ENCODE measurements around the gene GPR137B. TPM values are rescaled to one million over a fixed set of nuclear protein-coding genes. Genes with fewer than 3 reads are reported as not detected.

GPR137B gene
- total and polyA plus RNA-seq, 2 of the 8 experiments (the other 6 are each of a cell fraction or from before 2014, with no cell fraction given) = 6.9 to 7.7 TPM

GRCh38 chr1:236150311-236150955, 8.1 kb downstream of the GPR137B start:
- Histone ChIP-seq H3K4me2 (ENCODE audit: insufficient read depth in 1 of 2, low read depth in 2 of 2, low read length in 2 of 2) (no peak overlapping the region), H4K8ac (ENCODE audit: extremely low read depth, insufficient read depth, low read length) (no peak overlapping the region; the same call in 1 of the 2 replicates), H3K14ac (ENCODE audit: insufficient read length) (no peak overlapping the region), H4K91ac (replicated peaks; ENCODE audit: insufficient read length, low read length) (no peak overlapping the region), H3K18ac (ENCODE audit: extremely low read depth, low read length) (no peak overlapping the region), H3K23me2 (ENCODE audit: low read depth, low read length) (peaks cover 5% of the 10 kb centered on the region; the same call in 1 of the 2 replicates), H3K9ac (replicated peaks in 1 of 4; ENCODE audit: extremely low read depth in 1 of 4, low read depth in 3 of 4, low read length in 3 of 4) (peak overlapping the region in 1 of 4 experiments; percentile 19; a peak in 1 of 7 replicates), H3K4me3 (ENCODE audit: extremely low read depth in 1 of 4, insufficient read depth in 2 of 4, low read depth in 3 of 4, low read length in 4 of 4) (no peak overlapping the region), H2AK5ac (ENCODE audit: low read depth, low read length) (peak overlapping the region; percentile 93), H2BK15ac (ENCODE audit: low read length) (no peak overlapping the region), H3K9me3 (ENCODE audit: insufficient read depth in 2 of 2, low read depth in 1 of 2, low read length in 1 of 2) (no peaks in the 10 kb centered on the region), H2BK12ac (ENCODE audit: low read depth, low read length) (peak overlapping the region; percentile 87; the same call in 1 of the 2 replicates), H3K56ac (replicated peaks; ENCODE audit: insufficient read length, low read depth, low read length) (no peak overlapping the region), H2BK20ac (ENCODE audit: low read length) (no peak overlapping the region), H3K27ac (ENCODE audit: low read depth, low read length) (no peak overlapping the region; the same call in 1 of the 2 replicates), H4K20me1 (replicated peaks in 1 of 2; ENCODE audit: control insufficient read depth in 1 of 2, insufficient read depth in 2 of 2, low read length in 2 of 2) (peaks cover 4 to 11% of the 10 kb centered on the region in 2 experiments), H3K36me3 (ENCODE audit: control insufficient read depth in 2 of 4, insufficient read depth in 4 of 4, low read length in 3 of 4) (no peaks in the 10 kb centered on the region; a peak in 1 of 8 replicates), H3K4me1 (replicated peaks in 1 of 4; ENCODE audit: control insufficient read depth in 3 of 4, insufficient read depth in 4 of 4, low read length in 3 of 4) (peaks cover 0 to 6% (median 2%) of the 10 kb centered on the region in 4 experiments; a peak in 4 of 7 replicates), H3K79me2 (ENCODE audit: control insufficient read depth in 1 of 2, insufficient read depth in 2 of 2, low read length in 2 of 2) (peaks cover 0 to 13% of the 10 kb centered on the region in 2 experiments; a peak in 2 of 4 replicates), H2AFZ (ENCODE audit: low read length) (no peak overlapping the region), H4K5ac (ENCODE audit: insufficient read length, low read depth, low read length) (no peak overlapping the region), H2BK120ac (replicated peaks; ENCODE audit: low read depth, low read length) (no peak overlapping the region), H3K27me3 (replicated peaks in 1 of 4; ENCODE audit: control insufficient read depth in 3 of 4, extremely low read depth in 1 of 4, insufficient read depth in 3 of 4, low read length in 3 of 4) (no peaks in the 10 kb centered on the region), H3K23ac (ENCODE audit: insufficient read length) (no peak overlapping the region), H3K79me1 (ENCODE audit: low read depth, low read length) (peaks cover 6% of the 10 kb centered on the region), H2BK5ac (ENCODE audit: low read depth, low read length) (peak overlapping the region; percentile 88), H3K4ac (replicated peaks; ENCODE audit: insufficient read length, low read depth, low read length) (no peak overlapping the region)
- DNase-seq (ENCODE audit: low read depth in 1 of 2, low spot score in 2 of 2) (no peak), FAIRE-seq (no peak)
- CTCF ChIA-PET (ENCODE audit: partially characterized antibody) = interaction anchor here (0.6 to 2.7 kb wide), 7 partner anchors 9 to 333 kb away, joined by 3 to 9 read pairs (median 3); no protein-coding TSS in a partner anchor
- POLR2A ChIA-PET (ENCODE audit: partially characterized antibody) = interaction anchor here (1.2 kb wide), 1 partner anchor 10 kb away, joined by 4 read pairs; no protein-coding TSS in a partner anchor
- TF ChIP-seq CTCF (IDR thresholded peaks at IDR 0.05; ENCODE audit: control extremely low read depth in 1 of 3, insufficient read depth in 1 of 3, low read depth in 1 of 3, low read length in 3 of 3) (peak in 1 of 3 experiments; percentile 4; a peak in 1 of 4 replicates), RBBP5 (IDR thresholded peaks at IDR 0.05; ENCODE audit: borderline replicate concordance, low read depth, low read length) (no peak)
- 89% methylated on average over 19 of the region's 19 CpGs; no CpG with 5 or more reads in 1 of the 2 experiments for WGBS, 2 experiments (ENCODE audit: extremely low coverage in 1 of 2, insufficient coverage in 1 of 2, insufficient read length in 1 of 2, insufficient replicate concordance in 2 of 2, low coverage in 1 of 2, low lambda C conversion rate in 2 of 2, missing lambda C conversion rate in 1 of 2)
